ENCODE measurements around the gene TTLL7.

Gene TTLL7

GRCh38 chr1:83864991-83865390, 133.9 kb downstream of the TTLL7 start:
- Histone ChIP-seq H3K27ac (ENCODE audit: low read depth, low read length) (no peak overlapping the region), H3F3A (ENCODE audit: insufficient read depth) (no peaks in the 10 kb centered on the region), H3K4me2 (ENCODE audit: low read depth, low read length, poor library complexity, severe bottlenecking) (no peak overlapping the region), H4K20me1 (ENCODE audit: low read depth, low read length) (no peaks in the 10 kb centered on the region), H3K9me2 (replicated peaks; ENCODE audit: insufficient read depth, low read length) (no peaks in the 10 kb centered on the region), H3K9me3 (ENCODE audit: insufficient read depth, low read length) (no peaks in the 10 kb centered on the region), H2AFZ (ENCODE audit: low read depth, low read length, severe bottlenecking) (no peak overlapping the region), H3K79me2 (ENCODE audit: insufficient read depth, low read length) (no peaks in the 10 kb centered on the region), H3K9ac (ENCODE audit: low read length) (no peak overlapping the region), H3K36me3 (ENCODE audit: low read length) (no peaks in the 10 kb centered on the region), H3K27me3 (ENCODE audit: low read length) (no peaks in the 10 kb centered on the region), H3K4me3 (ENCODE audit: insufficient read depth, low read length, poor library complexity, severe bottlenecking) (no peak overlapping the region)
- no peak for TF ChIP-seq CTCF (IDR thresholded peaks at IDR 0.05; ENCODE audit: insufficient read depth, low read length, poor library complexity, severe bottlenecking)
- TF ChIP-seq EZH2phosphoT487 (conservative IDR thresholded peaks at IDR 0.05; ENCODE audit: low read length) = no peak

GRCh38 chr1:83860490-83861221, 138.3 kb downstream of the TTLL7 start:
- Histone ChIP-seq H3K79me2 (ENCODE audit: insufficient read depth, low read length) (no peaks in the 10 kb centered on the region), H3K9ac (ENCODE audit: low read length) (peak overlapping the region; percentile 51), H3K4me2 (ENCODE audit: low read depth, low read length, poor library complexity, severe bottlenecking) (peak overlapping the region; percentile 51), H3F3A (ENCODE audit: insufficient read depth) (no peaks in the 10 kb centered on the region), H3K4me3 (ENCODE audit: insufficient read depth, low read length, poor library complexity, severe bottlenecking) (peak overlapping the region; percentile 40), H3K9me2 (replicated peaks; ENCODE audit: insufficient read depth, low read length) (no peaks in the 10 kb centered on the region), H3K27me3 (ENCODE audit: low read length) (no peaks in the 10 kb centered on the region), H3K27ac (ENCODE audit: low read depth, low read length) (no peak overlapping the region), H4K20me1 (ENCODE audit: low read depth, low read length) (no peaks in the 10 kb centered on the region), H2AFZ (ENCODE audit: low read depth, low read length, severe bottlenecking) (peak overlapping the region; percentile 99), H3K36me3 (ENCODE audit: low read length) (no peaks in the 10 kb centered on the region), H3K9me3 (ENCODE audit: insufficient read depth, low read length) (no peaks in the 10 kb centered on the region)
- no peak for TF ChIP-seq EZH2phosphoT487 (conservative IDR thresholded peaks at IDR 0.05; ENCODE audit: low read length)
- peak; percentile 71 for TF ChIP-seq CTCF (IDR thresholded peaks at IDR 0.05; ENCODE audit: insufficient read depth, low read length, poor library complexity, severe bottlenecking)

- no peak for TF ChIP-seq CTCF (IDR thresholded peaks at IDR 0.05; ENCODE audit: insufficient read depth, low read length, poor library complexity, severe bottlenecking)
- TF ChIP-seq EZH2phosphoT487 (conservative IDR thresholded peaks at IDR 0.05; ENCODE audit: low read length) = no peak
- Histone ChIP-seq H3K9ac (ENCODE audit: low read length) (no peak overlapping the region), H3F3A (ENCODE audit: insufficient read depth) (no peaks in the 10 kb centered on the region), H4K20me1 (ENCODE audit: low read depth, low read length) (no peaks in the 10 kb centered on the region), H3K27ac (ENCODE audit: low read depth, low read length) (no peak overlapping the region), H3K79me2 (ENCODE audit: insufficient read depth, low read length) (no peaks in the 10 kb centered on the region), H3K27me3 (ENCODE audit: low read length) (no peaks in the 10 kb centered on the region), H3K9me3 (ENCODE audit: insufficient read depth, low read length) (no peaks in the 10 kb centered on the region), H3K9me2 (replicated peaks; ENCODE audit: insufficient read depth, low read length) (no peaks in the 10 kb centered on the region), H2AFZ (ENCODE audit: low read depth, low read length, severe bottlenecking) (peak overlapping the region; percentile 9), H3K4me2 (ENCODE audit: low read depth, low read length, poor library complexity, severe bottlenecking) (no peak overlapping the region), H3K36me3 (ENCODE audit: low read length) (no peaks in the 10 kb centered on the region), H3K4me3 (ENCODE audit: insufficient read depth, low read length, poor library complexity, severe bottlenecking) (no peak overlapping the region)
Measured at GRCh38 chr1:83857716-83858115, 141.2 kb downstream of the TTLL7 start.
